Measurements from ENCODE around the gene HMGN3. TPM values are rescaled to one million over a fixed set of nuclear protein-coding genes. Genes with fewer than 3 reads are reported as not detected.
"Not testable (repeated sequence)": the region's sequence is repeated elsewhere in the genome, so short reads cannot be mapped to it uniquely, and the experiment has no call there.

Gene HMGN3
- total and polyA plus RNA-seq, 2 donors (not counting 1 experiment from before 2014, with no cell fraction given), result 30.2 to 56.0 TPM

- no peaks in the 10 kb centered on the region for H3K36me3 ChIP-seq (ENCODE audit: control insufficient read depth, insufficient read depth, low read length)
- no peaks in the 10 kb centered on the region for H4K20me1 ChIP-seq (ENCODE audit: control insufficient read depth, extremely low read depth, insufficient read depth, low read length)
- no peaks in the 10 kb centered on the region for H3K4me1 ChIP-seq (ENCODE audit: control insufficient read depth, extremely low read depth, insufficient read depth, low read length)
- no peak overlapping the region for H3K4me3 ChIP-seq (replicated peaks in 1 of 4; ENCODE audit: control extremely low read depth in 1 of 4, insufficient read depth in 1 of 4, low read depth in 3 of 4, low read length in 4 of 4)
- no peak overlapping the region for H2AFZ ChIP-seq (ENCODE audit: low read length)
- H3K27ac ChIP-seq (ENCODE audit: insufficient read depth, low read length), result no peak overlapping the region
- DNase-seq (ENCODE audit: low read depth in 2 of 2), result peak; percentile 65 to 68
- H3K79me2 ChIP-seq (ENCODE audit: control insufficient read depth, insufficient read depth, low read length), result no peaks in the 10 kb centered on the region
- H3K4me2 ChIP-seq (ENCODE audit: extremely low read depth, insufficient read depth, low read length), result no peak overlapping the region
- TF ChIP-seq EZH2 (IDR thresholded peaks at IDR 0.05; ENCODE audit: low read length, missing control alignments) (no peak), CTCF (conservative IDR thresholded peaks at IDR 0.05 in 1 of 2, IDR thresholded peaks at IDR 0.05 in 1 of 2; ENCODE audit: low read depth in 1 of 2, low read length in 2 of 2) (no peak)
- H3K9ac ChIP-seq (ENCODE audit: insufficient read depth, low read length), result no peak overlapping the region
- no peaks in the 10 kb centered on the region for H3K9me3 ChIP-seq (ENCODE audit: control insufficient read depth, insufficient read depth, low read depth, low read length)
- no peaks in the 10 kb centered on the region for H3K27me3 ChIP-seq (ENCODE audit: control insufficient read depth, insufficient read depth, low read length)
These were observed 23.1 kb upstream of the HMGN3 start for GRCh38 chr6:79257381-79258205.

GRCh38 chr6:79256770-79257169, 22.3 kb upstream of the HMGN3 start:
- not testable (repeated sequence) for H2AFZ ChIP-seq (ENCODE audit: low read length); DNase-seq (ENCODE audit: low read depth in 2 of 2); H3K79me2 ChIP-seq (ENCODE audit: control insufficient read depth, insufficient read depth, low read length); H3K9ac ChIP-seq (ENCODE audit: insufficient read depth, low read length); H3K9me3 ChIP-seq (ENCODE audit: control insufficient read depth, insufficient read depth, low read depth, low read length); H3K27me3 ChIP-seq (ENCODE audit: control insufficient read depth, insufficient read depth, low read length); H4K20me1 ChIP-seq (ENCODE audit: control insufficient read depth, extremely low read depth, insufficient read depth, low read length); H3K4me2 ChIP-seq (ENCODE audit: extremely low read depth, insufficient read depth, low read length); H3K4me3 ChIP-seq (replicated peaks in 1 of 4; ENCODE audit: control extremely low read depth in 1 of 4, insufficient read depth in 1 of 4, low read depth in 3 of 4, low read length in 4 of 4); H3K4me1 ChIP-seq (ENCODE audit: control insufficient read depth, extremely low read depth, insufficient read depth, low read length); H3K36me3 ChIP-seq (ENCODE audit: control insufficient read depth, insufficient read depth, low read length); H3K27ac ChIP-seq (ENCODE audit: insufficient read depth, low read length)

- H3K36me3 ChIP-seq (ENCODE audit: control insufficient read depth, insufficient read depth, low read length); H3K4me2 ChIP-seq (ENCODE audit: extremely low read depth, insufficient read depth, low read length); H3K27me3 ChIP-seq (ENCODE audit: control insufficient read depth, insufficient read depth, low read length); H3K27ac ChIP-seq (ENCODE audit: insufficient read depth, low read length); H3K4me3 ChIP-seq (replicated peaks in 1 of 4; ENCODE audit: control extremely low read depth in 1 of 4, insufficient read depth in 1 of 4, low read depth in 3 of 4, low read length in 4 of 4); H3K79me2 ChIP-seq (ENCODE audit: control insufficient read depth, insufficient read depth, low read length); H3K4me1 ChIP-seq (ENCODE audit: control insufficient read depth, extremely low read depth, insufficient read depth, low read length); H3K9ac ChIP-seq (ENCODE audit: insufficient read depth, low read length); H3K9me3 ChIP-seq (ENCODE audit: control insufficient read depth, insufficient read depth, low read depth, low read length); DNase-seq (ENCODE audit: low read depth in 2 of 2); H2AFZ ChIP-seq (ENCODE audit: low read length); H4K20me1 ChIP-seq (ENCODE audit: control insufficient read depth, extremely low read depth, insufficient read depth, low read length): not testable (repeated sequence)
These were observed 20.6 kb upstream of the HMGN3 start for GRCh38 chr6:79255086-79255485.

GRCh38 chr6:79250559-79250958, 16.1 kb upstream of the HMGN3 start:
- Histone ChIP-seq H3K4me1 (ENCODE audit: control insufficient read depth, extremely low read depth, insufficient read depth, low read length) (no peaks in the 10 kb centered on the region), H2AFZ (ENCODE audit: low read length) (no peak overlapping the region), H3K79me2 (ENCODE audit: control insufficient read depth, insufficient read depth, low read length) (no peaks in the 10 kb centered on the region), H4K20me1 (ENCODE audit: control insufficient read depth, extremely low read depth, insufficient read depth, low read length) (no peaks in the 10 kb centered on the region), H3K36me3 (ENCODE audit: control insufficient read depth, insufficient read depth, low read length) (no peaks in the 10 kb centered on the region), H3K27ac (ENCODE audit: insufficient read depth, low read length) (no peak overlapping the region), H3K27me3 (ENCODE audit: control insufficient read depth, insufficient read depth, low read length) (no peaks in the 10 kb centered on the region), H3K4me2 (ENCODE audit: extremely low read depth, insufficient read depth, low read length) (no peak overlapping the region), H3K9ac (ENCODE audit: insufficient read depth, low read length) (no peak overlapping the region), H3K4me3 (replicated peaks in 1 of 4; ENCODE audit: control extremely low read depth in 1 of 4, insufficient read depth in 1 of 4, low read depth in 3 of 4, low read length in 4 of 4) (no peak overlapping the region), H3K9me3 (ENCODE audit: control insufficient read depth, insufficient read depth, low read depth, low read length) (no peaks in the 10 kb centered on the region)
- DNase-seq (ENCODE audit: low read depth in 2 of 2), result no peak
- no peak for TF ChIP-seq EZH2 (IDR thresholded peaks at IDR 0.05; ENCODE audit: low read length, missing control alignments)
- TF ChIP-seq CTCF (conservative IDR thresholded peaks at IDR 0.05 in 1 of 2, IDR thresholded peaks at IDR 0.05 in 1 of 2; ENCODE audit: low read depth in 1 of 2, low read length in 2 of 2), result no peak
